Neural cell (in vitro differentiated cells): ENCODE measurements around the gene MLLT10. TPM values are rescaled to one million over a fixed set of nuclear protein-coding genes. Genes with fewer than 3 reads are reported as not detected.

Experiments
- H2AFZ ChIP-seq: fragments of 200-600, 300-800 bp; sonication (generic), shearing (Covaris generic); 2 replicates; pipeline ENCODE4 v1.6.0; 2014; ENCODE audit warnings: low read depth, mild to moderate bottlenecking, antibody characterized with exemption, low read length, moderate library complexity
- H3F3A ChIP-seq: fragments of 200-600 bp; shearing (Covaris generic); 2 replicates; pipeline ENCODE4 v1.6.1; 2016; ENCODE audit warnings: mild to moderate bottlenecking, moderate library complexity, mixed read lengths, antibody characterized with exemption, low read length; ENCODE audit not compliant: insufficient read depth, poor library complexity, severe bottlenecking
- H3K27ac ChIP-seq: fragments of 200-600, 300-800 bp; sonication (generic), shearing (Covaris generic); 2 replicates; pipeline ENCODE4 v1.5.1; 2014; ENCODE audit warnings: mild to moderate bottlenecking, low read length, moderate library complexity
- H3K27me3 ChIP-seq: fragments of 300-800, 200-600 bp; sonication (generic), shearing (Covaris generic); 2 replicates; pipeline ENCODE4 v1.6.0; 2014; ENCODE audit warnings: mild to moderate bottlenecking, low read depth, low read length, moderate library complexity; ENCODE audit not compliant: insufficient read depth
- H3K36me3 ChIP-seq: fragments of 300-800, 200-600 bp; sonication (generic), shearing (Covaris generic); 2 replicates; pipeline ENCODE4 v1.5.1; 2014; ENCODE audit warnings: mild to moderate bottlenecking, antibody characterized with exemption, low read length, moderate library complexity; ENCODE audit not compliant: insufficient read depth
- H3K4me2 ChIP-seq: fragments of 300-800, 200-600 bp; sonication (generic), shearing (Covaris generic); 2 replicates; pipeline ENCODE4 v1.6.0; 2014; ENCODE audit warnings: mild to moderate bottlenecking, low read length
- H3K4me3 ChIP-seq: fragments of 300-800, 200-600 bp; sonication (generic), shearing (Covaris generic); 2 replicates; pipeline ENCODE4 v1.5.1; 2014; ENCODE audit warnings: mild to moderate bottlenecking, low read length, moderate library complexity
- H3K79me2 ChIP-seq: fragments of 200-600 bp; shearing (Covaris generic); replicated peaks from 2 replicates; pipeline ENCODE4 v1.6.0; 2014; ENCODE audit warnings: mild to moderate bottlenecking, low read length, moderate library complexity; ENCODE audit not compliant: insufficient read depth
- H3K9ac ChIP-seq: fragments of 300-800, 200-600 bp; sonication (generic), shearing (Covaris generic); 2 replicates; pipeline ENCODE4 v1.6.1; 2016; ENCODE audit warnings: mild to moderate bottlenecking, low read length, mixed read lengths
- H3K9me2 ChIP-seq: fragments of 200-600 bp; shearing (Covaris generic); 2 replicates; pipeline ENCODE4 v1.6.1; 2016; ENCODE audit warnings: mild to moderate bottlenecking, low read length, mixed read lengths; ENCODE audit not compliant: insufficient read depth
- H3K9me3 ChIP-seq: fragments of 200-600, 300-800 bp; sonication (generic), shearing (Covaris generic); 2 replicates; pipeline ENCODE4 v1.6.1; 2016; ENCODE audit warnings: mild to moderate bottlenecking, mixed run types, low read length, moderate library complexity, mixed read lengths
- H4K20me1 ChIP-seq: fragments of 200-600 bp; shearing (Covaris generic); 2 replicates; pipeline ENCODE4 v1.6.1; 2016; ENCODE audit warnings: mild to moderate bottlenecking, mixed run types; ENCODE audit not compliant: insufficient read depth
- CTCF ChIP-seq: fragments of 450-650 bp; IDR thresholded peaks from 2 replicates; pipeline ENCODE4 v1.5.1; 2014; ENCODE audit warnings: antibody characterized with exemption, mild to moderate bottlenecking, moderate library complexity; ENCODE audit not compliant: poor library complexity, severe bottlenecking
- EP300 ChIP-seq: fragments of 450-650 bp; conservative IDR thresholded peaks from 2 replicates; pipeline ENCODE4 v1.6.1; 2014; ENCODE audit warnings: antibody characterized with exemption, mild to moderate bottlenecking, moderate library complexity; ENCODE audit not compliant: poor library complexity, severe bottlenecking
- EZH2 ChIP-seq: fragments of 200-600, 300-800 bp; shearing (Covaris generic), sonication (generic); IDR thresholded peaks from 2 replicates; pipeline ENCODE4 v1.6.1; 2014; ENCODE audit warnings: antibody characterized with exemption, low read length, borderline replicate concordance, mild to moderate bottlenecking; ENCODE audit not compliant: insufficient read depth, poor library complexity, severe bottlenecking
- MXI1 ChIP-seq: fragments of 450-650 bp; conservative IDR thresholded peaks from 2 replicates; pipeline ENCODE4 v1.6.1; 2014; ENCODE audit warnings: antibody characterized with exemption, mild to moderate bottlenecking; ENCODE audit not compliant: poor library complexity, severe bottlenecking
- POLR2AphosphoS5 ChIP-seq: IDR thresholded peaks from 2 replicates; pipeline ENCODE4 v1.6.1; 2012
- RAD21 ChIP-seq: fragments of 450-650 bp; conservative IDR thresholded peaks from 2 replicates; pipeline ENCODE4 v1.6.1; 2014; ENCODE audit warnings: antibody characterized with exemption, mild to moderate bottlenecking, moderate library complexity
- REST ChIP-seq: IDR thresholded peaks from 2 replicates; pipeline ENCODE4 v1.6.1; 2012; ENCODE audit warnings: borderline replicate concordance
- SMC3 ChIP-seq: fragments of 450-650 bp; conservative IDR thresholded peaks from 2 replicates; pipeline ENCODE4 v1.6.1; 2014; ENCODE audit warnings: antibody characterized with exemption, mild to moderate bottlenecking, moderate library complexity; ENCODE audit not compliant: poor library complexity
- TAF1 ChIP-seq: IDR thresholded peaks from 2 replicates; pipeline ENCODE4 v1.6.1; 2012; ENCODE audit warnings: low read depth
- polyA plus RNA-seq: library from polyadenylated mRNA; depleted of rRNA; stranded (reverse); fragments of >200 nt; gene quantifications from 2 replicates; pipeline ENCODE4 v1.2.3, GENCODE V29; 2014

Gene MLLT10
- polyA plus RNA-seq, 1 donor from 2014 or later = 31.0 TPM

- Histone ChIP-seq H3K79me2 (no peaks in the 10 kb centered on the region), H3K9me3 (no peaks in the 10 kb centered on the region), H2AFZ (no peak overlapping the region), H4K20me1 (no peaks in the 10 kb centered on the region), H3K4me3 (peak overlapping the region; percentile 44), H3K4me2 (peak overlapping the region; percentile 62), H3K27me3 (no peaks in the 10 kb centered on the region), H3K9me2 (no peaks in the 10 kb centered on the region), H3K36me3 (no peaks in the 10 kb centered on the region), H3K27ac (peak overlapping the region; percentile 91), H3K9ac (peak overlapping the region; percentile 57), H3F3A (no peaks in the 10 kb centered on the region)
- TF ChIP-seq CTCF (no peak), POLR2AphosphoS5 (peak; percentile 43), TAF1 (no peak), EZH2 (no peak), EP300 (peak; percentile 76), RAD21 (no peak), REST (peak; percentile 20), SMC3 (no peak), MXI1 (no peak)
Observed at GRCh38 chr10:21721000-21721665, 187.1 kb downstream of the MLLT10 start.

- no peaks in the 10 kb centered on the region for H3K9me3 ChIP-seq
- TF ChIP-seq TAF1 (no peak), EZH2 (no peak), MXI1 (no peak), CTCF (peak; percentile 28), POLR2AphosphoS5 (no peak), RAD21 (no peak), EP300 (no peak)
- no peaks in the 10 kb centered on the region for H4K20me1 ChIP-seq
- H2AFZ ChIP-seq = no peak overlapping the region
- no peak overlapping the region for H3K9ac ChIP-seq
- H3F3A ChIP-seq = peaks cover 6% of the 10 kb centered on the region
- peak overlapping the region; percentile 91 for H3K27ac ChIP-seq
- H3K36me3 ChIP-seq = no peaks in the 10 kb centered on the region
- H3K27me3 ChIP-seq = no peaks in the 10 kb centered on the region
- H3K79me2 ChIP-seq = no peaks in the 10 kb centered on the region
- no peaks in the 10 kb centered on the region for H3K9me2 ChIP-seq
- H3K4me2 ChIP-seq = no peak overlapping the region
- no peak overlapping the region for H3K4me3 ChIP-seq
Observed at GRCh38 chr10:21722209-21722608, 188.2 kb downstream of the MLLT10 start.
